NCI-H2196 treated with DMSO at 0.1 percent for 48 hours (cell line): ENCODE measurements around the gene TXNIP.
A peak's percentile ranks its signal among the peaks of the same experiment; 100 is the strongest.

Source experiments
- DNase-seq: peaks from one replicate; lab custom pipeline; 2025; ENCODE audit not compliant: unreplicated experiment; lab: John Stamatoyannopoulos, UW

TXNIP gene

DNA sequence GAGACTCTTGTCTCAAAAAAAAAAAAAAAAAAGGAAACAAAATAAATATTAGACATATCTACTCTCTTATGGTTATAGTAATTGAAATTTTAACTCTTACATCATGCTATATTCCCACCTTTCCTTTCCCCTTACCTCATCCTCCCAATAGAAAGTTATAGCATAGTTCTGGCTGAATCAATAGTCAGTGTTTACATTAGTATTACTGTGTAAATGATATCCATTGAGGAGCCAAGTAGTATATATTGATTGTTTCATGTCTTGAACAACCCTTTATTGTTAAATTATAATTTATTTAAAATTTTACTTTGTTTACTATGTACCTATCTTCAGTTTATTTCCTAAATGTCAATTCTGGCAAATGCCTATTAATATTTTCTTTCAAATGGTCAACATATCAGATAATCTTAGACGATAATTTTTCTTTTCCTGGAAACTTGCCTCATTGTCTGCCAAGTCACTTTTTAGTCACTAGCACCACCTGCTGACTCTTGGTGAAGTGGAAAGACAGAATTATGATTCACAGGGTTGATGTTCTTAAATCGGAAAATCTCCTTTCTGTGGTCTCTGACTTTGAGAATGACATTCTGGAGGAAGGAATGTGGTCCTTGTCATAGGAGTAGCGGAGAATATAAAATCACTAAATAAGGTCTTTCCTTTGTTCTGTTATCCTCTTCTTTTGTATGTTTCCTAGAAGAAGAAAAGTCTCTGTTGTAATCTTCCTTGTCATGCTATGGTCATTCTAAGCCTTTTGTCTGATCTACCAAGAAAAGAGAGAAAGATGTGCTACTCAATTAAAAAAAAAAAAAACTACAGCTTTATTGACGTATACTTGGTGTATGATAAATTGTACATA lies 16.6 kb upstream of the TXNIP start:
- peak; percentile 65 for DNase-seq

DNA sequence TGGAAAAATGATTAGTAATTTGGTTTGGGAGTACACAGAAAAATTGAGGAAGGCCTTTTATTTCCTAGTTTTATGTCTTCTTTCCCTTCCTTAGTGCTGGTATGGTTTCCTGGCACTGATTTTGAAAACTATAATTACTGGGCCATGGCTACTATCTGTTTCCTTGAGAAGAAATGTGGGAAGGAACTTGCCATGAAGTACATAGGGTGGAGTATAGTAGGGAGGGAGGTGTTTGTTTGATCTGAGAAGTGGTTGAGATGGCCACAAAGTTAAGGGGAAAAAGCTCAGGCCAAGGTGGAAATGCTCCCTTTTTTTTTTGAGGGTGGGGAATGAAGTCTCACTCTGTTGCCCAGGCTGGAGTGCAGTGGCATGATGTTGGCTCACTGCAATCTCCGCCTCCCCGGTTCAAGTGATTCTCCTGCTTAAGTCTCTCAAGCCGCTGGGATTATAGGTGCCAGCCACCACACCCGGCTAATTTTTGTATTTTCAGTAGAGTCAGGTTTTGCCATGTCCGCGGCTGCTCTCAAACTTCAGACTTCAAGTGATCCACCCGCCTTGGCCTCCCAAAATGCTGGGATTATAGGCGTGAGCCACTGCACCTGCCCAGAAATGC lies 13.9 kb upstream of the TXNIP start:
- DNase-seq = no peak

DNA sequence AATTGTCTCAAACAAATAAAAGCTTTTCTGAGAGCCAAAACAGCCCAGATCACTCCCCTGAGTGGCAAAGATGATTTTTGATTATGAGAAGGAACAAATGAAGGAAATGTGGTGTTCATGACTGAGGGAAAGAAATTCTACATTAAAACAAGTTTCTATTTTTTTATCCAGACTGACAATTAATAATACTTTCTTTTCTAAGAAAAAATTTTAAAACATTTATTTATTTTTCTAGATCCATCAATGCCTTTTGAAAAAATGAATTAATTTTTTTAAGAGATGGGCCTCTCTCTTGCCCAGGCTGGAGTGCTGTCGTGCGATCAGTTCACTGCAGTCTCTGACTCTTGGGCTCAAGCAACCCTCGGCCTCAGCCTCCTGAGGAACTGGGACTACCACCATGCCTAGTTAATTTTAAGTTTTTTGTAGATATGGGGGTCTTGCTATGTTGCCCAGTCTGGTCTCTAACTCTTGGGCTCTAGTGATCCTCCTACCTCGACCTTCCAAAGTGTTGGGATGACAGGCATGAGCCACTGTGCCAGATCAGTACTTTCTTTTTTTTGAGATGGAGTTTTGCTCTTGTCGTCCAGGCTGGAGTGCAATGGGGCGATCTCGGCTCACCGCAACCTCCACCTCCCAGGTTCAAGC lies 11.2 kb upstream of the TXNIP start:
- no peak for DNase-seq

DNA sequence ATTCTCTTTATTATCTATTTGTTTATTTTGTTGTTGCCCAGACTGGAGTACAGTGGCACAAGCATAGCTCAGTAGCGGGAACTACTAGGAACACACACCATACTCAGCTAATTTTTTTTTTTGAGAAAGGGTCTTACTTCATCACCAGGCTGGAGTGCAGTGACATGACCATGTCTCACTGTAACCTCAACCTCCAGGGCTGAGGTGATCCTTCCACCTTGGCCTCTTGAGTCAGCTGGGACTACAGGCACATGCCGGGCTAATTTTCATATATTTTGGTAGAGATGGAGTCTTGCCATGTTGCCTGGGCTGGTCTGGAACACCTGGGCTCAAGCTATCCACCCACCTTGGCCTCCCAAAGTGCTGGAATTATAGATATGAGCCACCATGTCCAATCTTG lies 5.3 kb upstream of the TXNIP start:
- no peak for DNase-seq

DNA sequence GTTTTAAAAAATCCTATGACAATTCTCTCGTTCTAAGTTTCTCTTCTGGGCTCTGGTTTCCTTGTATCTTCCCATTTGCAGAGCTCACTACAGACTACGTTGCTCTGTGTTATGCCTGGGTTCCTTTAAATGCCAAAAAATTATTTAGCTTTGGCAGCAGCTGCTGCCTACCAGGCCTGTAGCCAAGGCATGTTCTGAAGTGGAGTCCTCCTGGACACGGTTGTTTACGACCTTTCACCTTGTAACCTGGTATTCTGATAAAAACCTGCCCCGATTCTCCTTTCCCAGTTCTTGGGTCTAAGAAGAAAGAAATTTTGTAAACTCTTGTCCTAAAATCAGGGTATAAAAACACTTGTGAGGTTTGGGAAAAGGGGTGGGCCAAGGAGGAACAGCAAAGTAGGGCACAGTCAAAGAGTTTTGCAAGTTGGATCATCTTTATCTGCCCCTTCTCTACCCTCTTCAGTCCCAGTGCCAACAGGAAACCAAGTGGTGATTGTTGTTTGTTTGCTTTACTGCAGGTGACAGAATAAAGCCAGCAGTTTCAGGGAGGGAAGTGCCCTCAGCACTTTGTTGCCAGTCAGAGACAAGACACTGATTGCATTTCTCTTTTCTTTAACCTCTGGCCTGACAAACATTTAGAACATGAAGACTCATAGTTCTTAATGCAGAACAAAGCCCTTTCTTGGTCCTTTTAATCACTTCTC lies 3.1 kb upstream of the TXNIP start:
- peak; percentile 86 for DNase-seq

DNA sequence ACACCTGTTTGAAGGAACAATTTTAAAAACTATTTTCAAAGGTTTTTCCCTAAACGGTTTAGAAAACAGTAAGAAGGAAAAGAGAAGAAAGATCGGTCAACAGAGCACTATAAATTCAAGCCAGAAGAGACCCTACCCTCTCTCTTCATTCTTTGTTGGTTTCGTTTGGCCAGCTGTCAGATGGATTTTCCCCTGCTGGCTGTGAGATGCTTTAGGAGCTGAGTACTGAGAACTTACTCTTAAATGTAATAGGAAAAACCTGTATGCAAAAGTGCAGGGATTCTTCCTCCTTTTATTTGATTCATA lies 1.3 kb upstream of the TXNIP start:
- no peak for DNase-seq

DNA sequence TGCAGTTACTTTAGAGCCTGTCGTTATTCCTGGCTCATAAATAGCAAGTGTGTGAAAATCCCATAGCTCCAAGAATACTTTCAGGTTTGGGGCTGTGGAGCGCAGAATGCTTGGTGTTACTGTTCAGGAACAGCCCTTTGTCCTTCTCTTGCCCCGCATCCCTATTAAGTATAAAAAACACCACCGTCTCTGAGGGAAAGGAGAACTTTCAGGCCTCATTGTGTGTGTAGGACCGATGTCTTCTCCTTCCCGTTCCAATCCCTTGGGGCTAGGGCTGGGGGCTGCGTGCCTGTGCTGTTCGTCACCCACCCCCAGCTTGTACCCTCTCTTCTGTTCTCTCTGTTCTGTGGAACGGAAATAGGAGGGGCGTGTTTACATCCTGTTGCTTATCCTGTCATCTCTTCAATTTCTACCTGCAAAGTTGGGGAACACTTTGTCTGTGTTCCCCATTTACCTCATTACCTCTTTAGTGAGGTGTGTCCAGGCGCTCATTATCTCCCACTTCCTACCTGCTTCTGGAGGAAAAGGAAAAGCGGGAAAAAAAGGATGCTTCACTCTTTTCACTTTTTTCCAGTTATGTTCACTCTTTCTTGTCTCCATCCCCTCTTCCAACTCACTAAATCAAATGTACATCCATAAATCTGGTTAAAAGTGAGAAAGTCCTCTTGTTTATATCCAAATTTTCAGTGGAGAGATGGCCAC lies 788 bp upstream of the TXNIP start:
- DNase-seq = no peak

DNA sequence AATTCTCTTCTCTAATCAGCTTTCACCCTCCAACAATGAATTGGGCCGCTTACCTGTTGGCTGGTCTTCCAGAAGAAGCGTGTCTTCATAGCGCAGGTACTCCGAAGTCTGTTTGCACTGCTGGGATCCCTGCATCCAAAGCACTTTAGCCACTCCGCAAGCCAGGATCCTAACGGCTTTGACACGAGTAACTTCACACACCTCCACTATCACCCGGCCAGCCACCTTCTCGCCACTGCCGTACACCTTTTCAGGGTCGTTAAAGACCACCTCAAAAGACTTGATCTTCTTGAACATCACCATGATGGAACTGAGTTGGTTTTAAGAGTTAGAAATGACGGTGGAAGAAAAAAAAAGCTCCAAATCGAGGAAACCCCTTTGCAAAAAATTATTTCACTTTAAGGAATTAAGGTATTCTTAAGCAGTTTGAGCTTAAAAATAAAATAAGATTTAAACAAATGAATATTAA lies 381 bp downstream of the TXNIP start:
- DNase-seq = no peak

DNA sequence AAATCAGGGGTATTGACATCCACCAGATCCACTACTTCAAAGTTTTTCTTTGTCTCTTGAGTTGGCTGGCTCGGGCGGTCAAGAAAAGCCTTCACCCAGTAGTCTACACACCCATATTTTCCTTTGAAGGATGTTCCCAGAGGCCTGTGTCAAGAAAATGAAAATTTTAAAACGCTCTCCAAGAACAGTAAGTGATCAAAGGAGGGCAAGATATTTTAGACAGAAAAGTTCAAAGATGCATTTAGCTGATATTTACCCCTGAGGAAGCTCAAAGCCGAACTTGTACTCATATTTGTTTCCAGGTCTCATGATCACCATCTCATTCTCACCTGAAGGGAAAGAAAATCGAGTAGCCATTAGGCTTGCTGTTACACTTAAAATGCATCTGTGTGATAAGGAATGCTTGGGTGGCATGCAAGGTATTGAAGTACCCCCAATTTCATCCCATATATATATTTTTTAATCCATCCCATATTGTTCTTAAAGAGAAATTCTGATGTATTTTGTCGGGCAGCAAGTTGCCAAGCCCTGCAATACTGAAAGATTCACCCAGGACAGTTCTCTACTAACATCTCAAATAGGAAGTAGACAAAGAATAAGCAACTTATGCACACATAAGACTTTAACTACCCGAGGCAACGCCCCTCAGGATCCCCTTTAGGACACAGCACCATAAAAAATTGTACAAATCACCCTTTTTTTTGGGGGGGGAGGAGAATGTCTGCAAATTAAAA lies 1.1 kb downstream of the TXNIP start:
- DNase-seq = no peak

DNA sequence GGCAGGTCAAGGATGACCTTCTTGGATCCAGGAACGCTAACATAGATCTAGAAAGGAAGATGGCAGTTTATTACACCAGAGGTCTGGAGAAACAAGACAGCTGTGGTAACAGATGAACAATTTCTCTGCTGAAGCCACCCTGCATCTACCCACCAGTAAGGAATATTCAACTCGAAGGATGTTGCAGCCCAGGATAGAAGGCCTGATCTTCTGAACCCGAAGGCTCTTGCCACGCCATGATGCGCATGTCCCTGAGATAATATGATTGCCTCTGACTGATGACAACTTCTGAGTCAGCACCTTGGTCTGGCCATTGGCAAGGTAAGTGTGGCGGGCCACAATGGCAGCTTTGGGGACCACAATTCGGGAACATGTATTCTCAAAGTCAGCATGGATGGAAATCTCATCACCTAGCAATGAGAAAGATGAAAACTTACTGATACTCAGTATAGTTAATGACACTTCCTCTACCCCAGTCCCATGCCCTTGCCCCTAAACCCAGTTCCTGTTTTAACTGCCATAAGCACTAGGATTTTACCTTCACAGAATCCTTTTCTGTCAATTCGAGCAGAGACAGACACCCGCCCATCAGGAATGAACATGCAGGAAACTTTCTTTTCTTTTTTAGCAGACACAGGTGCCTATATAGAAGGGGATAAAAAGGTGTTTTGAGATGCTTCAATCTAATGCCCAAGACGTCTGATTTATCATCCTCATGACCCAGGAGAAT lies 1.8 kb downstream of the TXNIP start:
- DNase-seq = no peak

DNA sequence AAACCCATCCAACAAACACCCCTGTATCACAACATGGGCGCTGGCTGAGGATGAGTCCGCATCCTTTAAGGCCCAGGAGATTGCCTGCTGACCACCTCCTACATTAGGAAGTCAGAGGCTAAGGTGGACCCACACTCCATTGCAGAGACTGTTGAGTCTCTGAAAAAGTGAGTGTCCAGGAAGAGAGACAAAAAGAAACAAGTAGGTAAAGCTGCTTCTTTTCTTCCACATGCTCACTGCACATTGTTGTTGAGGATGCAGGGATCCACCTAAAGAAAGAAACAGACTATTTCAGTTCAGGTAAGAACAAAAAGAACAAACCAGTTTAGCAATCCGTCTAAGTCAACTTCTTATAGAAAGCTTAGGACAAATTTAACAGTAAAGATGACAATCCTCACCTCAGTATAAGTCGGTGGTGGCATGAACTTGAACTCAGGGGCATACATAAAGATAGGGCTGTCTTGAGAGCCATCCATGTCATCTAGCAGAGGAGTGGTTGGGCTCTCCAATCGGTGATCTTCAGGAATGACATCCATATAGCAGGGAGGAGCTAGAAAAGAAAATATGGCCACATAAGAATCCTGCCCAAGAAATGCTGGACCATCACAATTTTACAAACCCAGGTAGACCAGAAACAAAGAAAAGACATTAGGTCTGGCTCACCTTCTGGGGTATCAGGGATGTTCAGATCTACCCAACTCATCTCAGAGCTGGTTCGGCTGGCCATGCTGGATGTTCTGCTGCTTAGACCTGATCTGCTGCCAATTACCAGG lies 2.6 kb downstream of the TXNIP start:
- DNase-seq = no peak

DNA sequence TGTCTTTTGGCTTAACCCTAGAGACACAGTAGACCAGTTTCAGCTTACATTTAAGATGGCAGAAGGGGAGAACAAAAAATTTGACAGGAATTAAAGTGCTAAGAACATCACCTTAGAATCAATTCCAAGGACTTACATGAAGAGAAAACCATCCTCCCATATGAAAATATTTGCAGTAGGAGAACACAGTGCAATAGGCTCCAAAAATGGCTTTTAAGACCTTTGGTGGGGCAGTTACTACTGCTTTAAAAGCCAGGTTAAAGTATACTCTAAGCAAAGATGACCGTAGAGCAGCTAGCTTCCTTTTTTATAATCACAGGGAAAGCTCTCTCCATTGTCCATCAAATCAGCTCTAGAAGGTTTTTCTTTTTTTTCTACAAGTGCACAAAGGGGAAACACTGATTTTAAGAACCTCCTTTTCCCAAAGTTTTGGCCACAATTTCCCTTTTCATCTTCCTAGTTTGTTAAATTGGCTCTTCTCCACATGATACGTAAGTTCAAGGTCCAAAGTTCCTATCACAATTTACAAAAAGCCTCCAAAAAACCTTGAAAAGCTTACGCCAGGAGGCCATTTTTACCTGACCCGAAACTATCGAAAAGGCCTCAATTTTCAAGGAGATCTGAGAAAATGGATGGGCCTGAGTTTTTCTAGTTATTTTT lies 3.3 kb downstream of the TXNIP start:
- no peak for DNase-seq

DNA sequence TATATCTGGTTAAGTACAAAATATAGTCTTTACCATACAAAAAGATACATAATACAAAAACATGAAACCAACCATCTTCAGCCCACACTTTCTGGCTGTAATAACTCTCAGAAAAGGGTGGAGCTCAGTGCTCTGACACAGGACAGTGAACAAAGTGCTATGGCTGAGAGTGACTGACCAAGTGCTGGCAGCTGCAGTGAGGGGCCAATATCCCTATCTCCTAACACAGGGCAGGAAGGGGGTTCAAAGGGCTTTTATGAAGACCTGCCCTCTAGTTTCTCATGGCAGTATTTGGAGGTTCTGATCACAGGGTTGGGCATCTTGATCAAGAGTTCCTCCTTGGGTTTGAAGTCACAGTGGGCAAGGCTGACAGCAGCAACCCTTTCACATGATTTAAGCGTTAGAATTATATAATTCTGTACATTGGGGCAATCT lies 3.9 kb downstream of the TXNIP start:
- DNase-seq = no peak

DNA sequence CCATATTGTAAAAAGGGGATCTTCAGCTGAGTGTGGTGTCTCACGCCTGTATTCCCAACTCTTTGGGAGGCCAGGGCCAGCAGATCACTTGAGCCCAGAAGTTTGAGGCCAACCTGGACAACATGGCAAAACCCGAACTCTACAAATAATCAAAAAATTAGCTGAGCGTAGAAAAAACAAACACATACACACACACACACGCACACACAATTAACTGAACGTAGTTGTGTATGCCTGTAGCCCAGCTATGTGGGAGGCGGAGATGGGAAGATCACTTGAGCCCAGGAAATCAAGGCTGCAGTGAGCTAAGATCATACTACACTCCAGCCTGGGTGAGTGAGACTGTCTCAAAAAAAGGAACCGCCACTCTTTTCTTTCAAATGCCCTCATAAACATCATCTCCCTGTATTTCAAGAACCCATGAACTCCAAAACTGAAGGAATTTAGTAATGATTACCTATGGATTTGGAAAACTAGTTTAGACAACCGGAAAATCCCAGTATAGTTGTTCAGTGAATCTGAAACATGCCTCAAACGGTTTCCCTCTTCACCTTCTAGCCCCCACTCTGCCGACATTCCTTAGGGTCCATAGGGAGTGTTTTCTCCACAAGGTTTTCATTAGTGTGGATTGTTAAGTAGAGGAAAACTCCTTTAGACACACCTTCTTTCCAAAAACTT lies 4.5 kb downstream of the TXNIP start:
- no peak for DNase-seq

DNA sequence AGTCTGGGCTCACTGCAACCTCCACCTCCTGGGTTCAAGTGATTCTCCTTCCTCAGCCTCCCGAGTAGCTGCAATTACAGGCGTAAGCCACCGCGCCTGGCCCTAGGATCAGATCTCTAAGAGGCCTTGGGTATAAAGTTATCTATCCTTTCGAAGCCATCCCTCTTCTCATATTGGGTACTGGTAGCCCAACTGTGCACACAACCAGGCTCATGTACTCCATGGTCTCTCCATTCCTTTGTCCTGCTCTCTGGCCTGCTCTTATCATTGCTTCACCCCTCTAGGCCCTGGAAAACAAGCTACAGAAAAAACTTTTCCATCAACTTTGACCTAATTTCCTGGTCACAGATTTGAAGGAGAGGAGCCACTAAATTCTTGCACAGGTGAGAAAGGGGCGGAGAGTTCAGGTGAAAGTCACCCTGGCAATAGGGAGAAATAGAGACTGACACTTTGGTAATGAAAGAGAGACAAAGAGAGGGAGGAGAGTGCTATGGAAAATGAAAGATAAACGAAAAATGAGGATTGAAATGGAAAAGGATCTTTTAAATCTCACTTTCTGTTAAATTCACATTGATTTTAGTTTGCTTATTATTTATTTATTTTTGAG lies 6.0 kb downstream of the TXNIP start:
- DNase-seq = no peak

DNA sequence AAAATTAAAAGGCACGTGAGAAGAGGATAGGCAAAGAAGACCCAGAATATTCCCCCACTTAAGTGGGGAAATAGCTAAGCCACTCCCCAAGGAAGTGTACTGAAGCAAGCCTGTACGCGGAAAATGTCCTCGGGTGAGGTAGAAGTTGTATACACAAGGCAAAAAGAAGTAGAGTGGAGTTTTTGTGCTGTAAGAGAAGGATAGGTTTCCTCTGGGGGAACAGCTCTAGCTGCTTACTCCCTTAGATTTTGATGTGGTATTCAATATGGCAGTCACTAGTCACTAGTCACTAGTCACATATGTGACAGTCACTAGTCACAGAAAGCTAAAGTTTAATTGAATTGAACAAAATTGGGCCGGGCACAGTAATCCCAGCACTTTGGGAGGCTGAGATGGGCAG lies 7.6 kb downstream of the TXNIP start:
- no peak for DNase-seq

DNA sequence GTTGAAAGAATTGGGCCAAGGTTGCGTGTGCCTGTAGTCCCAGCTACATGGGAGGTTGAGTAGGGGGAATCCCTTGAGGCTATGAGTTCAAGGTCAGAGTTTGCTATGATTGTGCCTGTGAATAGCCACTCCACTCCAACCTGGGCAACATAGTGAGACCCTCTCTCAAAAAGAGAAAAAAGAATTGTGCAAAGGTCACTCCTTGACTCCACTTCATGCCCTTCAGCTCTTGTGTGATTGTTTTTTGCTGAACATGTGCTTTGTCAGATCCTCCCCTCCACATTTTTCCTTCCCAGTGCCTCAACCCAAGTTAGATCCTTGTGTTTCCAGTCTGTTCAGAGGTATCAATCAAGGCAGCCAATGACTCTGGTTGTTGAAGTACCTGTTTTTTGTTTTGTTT lies 8.5 kb downstream of the TXNIP start:
- DNase-seq = no peak
